GM12878 (cell line): ENCODE data around the gene ZNF792. TPM values are rescaled to one million over a fixed set of nuclear protein-coding genes. Genes with fewer than 3 reads are reported as not detected.

Experiments
- ASH2L ChIP-seq: fragments of 300-600, 200-600 bp; sonication (generic); IDR thresholded peaks from 2 replicates; pipeline ENCODE4 v1.6.1; 2017; ENCODE audit warnings: low read depth, mild to moderate bottlenecking, borderline replicate concordance
- CBX3 ChIP-seq: fragments of 200-600 bp; sonication (generic); IDR thresholded peaks from 2 replicates; pipeline ENCODE4 v1.6.1; 2016; ENCODE audit warnings: low read depth, borderline replicate concordance
- CHD1 ChIP-seq: IDR thresholded peaks from 2 replicates; pipeline ENCODE4 v1.6.1; 2012; ENCODE audit warnings: low read depth, low read length, improper control_type of control experiment
- EED ChIP-seq: sonication (generic); IDR thresholded peaks from 2 replicates; pipeline ENCODE4 v1.6.1; 2016; ENCODE audit warnings: antibody characterized with exemption, low read depth
- EZH2 ChIP-seq: IDR thresholded peaks from 2 replicates; pipeline ENCODE4 v1.6.1; 2012; ENCODE audit warnings: low read depth, mild to moderate bottlenecking, control low read depth, inconsistent platforms, low read length, borderline replicate concordance; ENCODE audit not compliant: control insufficient read depth
- GATAD2B ChIP-seq: fragments of 450-650 bp; conservative IDR thresholded peaks from 2 replicates; pipeline ENCODE4 v1.6.1; 2017; ENCODE audit warnings: low read depth, mild to moderate bottlenecking, moderate library complexity
- LARP7 ChIP-seq: fragments of 450-650 bp; IDR thresholded peaks from 2 replicates; pipeline ENCODE4 v1.6.1; 2017; ENCODE audit warnings: mild to moderate bottlenecking
- MYB ChIP-seq: fragments of 150-350 bp; IDR thresholded peaks from 2 replicates; pipeline ENCODE4 v1.6.1; 2014; ENCODE audit warnings: mild to moderate bottlenecking, low read depth, low read length, borderline replicate concordance
- PAX8 ChIP-seq: fragments of 450-650 bp; IDR thresholded peaks from 2 replicates; pipeline ENCODE4 v1.6.1; 2017; ENCODE audit warnings: mild to moderate bottlenecking, moderate library complexity
- RB1 ChIP-seq: fragments of 450-650 bp; formaldehyde crosslinking; IDR thresholded peaks from 2 replicates; pipeline ENCODE4 v1.6.1; 2017; ENCODE audit warnings: mild to moderate bottlenecking, borderline replicate concordance
- REST ChIP-seq: IDR thresholded peaks from 2 replicates; pipeline ENCODE4 v1.6.1; 2012; ENCODE audit warnings: mild to moderate bottlenecking, low read depth, low read length
- SMARCA5 ChIP-seq: fragments of 450-650 bp; IDR thresholded peaks from 2 replicates; pipeline ENCODE4 v1.6.1; 2017; ENCODE audit warnings: mild to moderate bottlenecking
- SPI1 ChIP-seq: IDR thresholded peaks from 2 replicates; pipeline ENCODE4 v1.6.1; 2011; ENCODE audit warnings: low read depth, mild to moderate bottlenecking, low read length, moderate library complexity, borderline replicate concordance; ENCODE audit not compliant: insufficient read depth
- STAT1 ChIP-seq: fragments of 450-650 bp; conservative IDR thresholded peaks from 2 replicates; pipeline ENCODE4 v1.6.1; 2014; ENCODE audit warnings: antibody characterized with exemption, mild to moderate bottlenecking
- USF1 ChIP-seq: IDR thresholded peaks from 2 replicates; pipeline ENCODE4 v1.6.1; 2011; ENCODE audit warnings: borderline replicate concordance, low read depth, mild to moderate bottlenecking, moderate library complexity, mixed read lengths, low read length; ENCODE audit not compliant: insufficient read depth; ENCODE audit errors: extremely low read length
- YBX1 ChIP-seq: fragments of 450-650 bp; IDR thresholded peaks from 2 replicates; pipeline ENCODE4 v1.6.1; 2016; ENCODE audit warnings: antibody characterized with exemption
- polyA plus RNA-seq, 11 experiments: library from polyadenylated mRNA; depleted of rRNA in 4 of 11; unstranded in 6 of 11; stranded (reverse) in 5 of 11; fragments of >200 nt; fragmentation: Nextera tagmentation in 4 of 11; fragmentation: Illumina TruSeq in 1 of 11; extraction: Ambion mirVana in 4 of 11; extraction: Trizol in 1 of 11; gene quantifications; 1 replicate in 1 of 11; 2 replicates in 10 of 11; pipeline versions ENCODE4 v1.2.1 to v1.2.3, GENCODE V29; 2011 to 2016; ENCODE audit warnings: inconsistent platforms in 2 of 11, missing spikeins in 2 of 11, low read depth in 1 of 11
- total RNA-seq, 4 experiments: library from RNA; depleted of rRNA in 3 of 4; stranded (reverse); fragments of >200 nt in 3 of 4; fragmentation: Illumina TruSeq in 1 of 4; extraction: Trizol in 1 of 4; gene quantifications; 2 replicates each; pipeline versions ENCODE4 v1.2.1 to v1.2.3, GENCODE V29; 2013 to 2021
- TF ChIP-seq, protein P1 (sequence below): fragments of 450-650 bp; IDR thresholded peaks from 2 replicates; pipeline ENCODE4 v1.6.1; 2016; ENCODE audit warnings: mild to moderate bottlenecking, moderate library complexity, borderline replicate concordance
- TF ChIP-seq, protein P2 (sequence below): fragments of 450-650 bp; IDR thresholded peaks from 2 replicates; pipeline ENCODE4 v1.6.1; 2017; ENCODE audit warnings: mild to moderate bottlenecking, low read depth, inconsistent platforms; ENCODE audit not compliant: poor library complexity, severe bottlenecking
- TF ChIP-seq, protein P3 (sequence below): IDR thresholded peaks from 2 replicates; pipeline ENCODE4 v1.6.1; 2012; ENCODE audit warnings: low read depth, low read length, improper control_type of control experiment

ZNF792 gene
- total and polyA plus RNA-seq, 10 of the 15 experiments (the other 5 are each of a cell fraction or from before 2014, with no cell fraction given) = 0.53 to 4.8 (median 1.3) TPM

DNA sequence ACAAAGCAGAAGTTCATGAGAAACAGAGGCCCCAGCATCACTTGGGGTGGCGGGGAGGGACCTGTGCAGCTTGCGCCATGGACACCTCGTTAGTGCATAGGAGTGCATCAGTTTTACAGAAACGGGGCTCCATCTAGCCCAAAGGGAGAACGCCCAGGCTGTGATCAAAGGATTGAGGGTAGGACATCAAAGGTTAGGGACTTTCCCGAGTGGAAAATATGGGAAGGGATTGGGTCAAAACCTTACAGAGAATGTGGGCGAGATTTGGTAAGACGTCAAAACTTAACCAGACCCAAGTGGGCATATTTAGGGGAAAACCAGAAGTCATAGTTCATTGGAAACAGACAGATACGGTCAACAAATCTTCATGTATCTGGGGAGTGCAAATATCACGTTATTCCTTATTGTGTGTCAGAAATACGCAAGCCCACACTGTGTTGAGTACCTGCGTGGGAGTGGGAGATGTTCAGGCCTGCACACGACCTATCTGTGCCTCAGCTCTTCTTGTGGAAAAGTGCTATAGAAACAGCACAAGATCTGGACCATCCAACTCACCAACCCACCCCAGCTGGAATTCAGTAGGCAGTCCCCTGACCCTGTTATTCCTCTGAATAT, 26.7 kb upstream of the ZNF792 start (continued):
- TF ChIP-seq REST (no peak), STAT1 (no peak), USF1 (no peak), SMARCA5 (no peak), RB1 (no peak), EZH2 (no peak), CBX3 (no peak), SPI1 (0 out of 2 replicates have a peak, but pooled peaks have one; percentile 6), LARP7 (no peak), CHD1 (no peak), PAX8 (no peak), MYB (no peak), GATAD2B (0 out of 2 replicates have a peak, but pooled peaks have one; percentile 79), YBX1 (no peak), EED (peak; percentile 91), ASH2L (no peak)
- TF ChIP-seq, protein P1, sequence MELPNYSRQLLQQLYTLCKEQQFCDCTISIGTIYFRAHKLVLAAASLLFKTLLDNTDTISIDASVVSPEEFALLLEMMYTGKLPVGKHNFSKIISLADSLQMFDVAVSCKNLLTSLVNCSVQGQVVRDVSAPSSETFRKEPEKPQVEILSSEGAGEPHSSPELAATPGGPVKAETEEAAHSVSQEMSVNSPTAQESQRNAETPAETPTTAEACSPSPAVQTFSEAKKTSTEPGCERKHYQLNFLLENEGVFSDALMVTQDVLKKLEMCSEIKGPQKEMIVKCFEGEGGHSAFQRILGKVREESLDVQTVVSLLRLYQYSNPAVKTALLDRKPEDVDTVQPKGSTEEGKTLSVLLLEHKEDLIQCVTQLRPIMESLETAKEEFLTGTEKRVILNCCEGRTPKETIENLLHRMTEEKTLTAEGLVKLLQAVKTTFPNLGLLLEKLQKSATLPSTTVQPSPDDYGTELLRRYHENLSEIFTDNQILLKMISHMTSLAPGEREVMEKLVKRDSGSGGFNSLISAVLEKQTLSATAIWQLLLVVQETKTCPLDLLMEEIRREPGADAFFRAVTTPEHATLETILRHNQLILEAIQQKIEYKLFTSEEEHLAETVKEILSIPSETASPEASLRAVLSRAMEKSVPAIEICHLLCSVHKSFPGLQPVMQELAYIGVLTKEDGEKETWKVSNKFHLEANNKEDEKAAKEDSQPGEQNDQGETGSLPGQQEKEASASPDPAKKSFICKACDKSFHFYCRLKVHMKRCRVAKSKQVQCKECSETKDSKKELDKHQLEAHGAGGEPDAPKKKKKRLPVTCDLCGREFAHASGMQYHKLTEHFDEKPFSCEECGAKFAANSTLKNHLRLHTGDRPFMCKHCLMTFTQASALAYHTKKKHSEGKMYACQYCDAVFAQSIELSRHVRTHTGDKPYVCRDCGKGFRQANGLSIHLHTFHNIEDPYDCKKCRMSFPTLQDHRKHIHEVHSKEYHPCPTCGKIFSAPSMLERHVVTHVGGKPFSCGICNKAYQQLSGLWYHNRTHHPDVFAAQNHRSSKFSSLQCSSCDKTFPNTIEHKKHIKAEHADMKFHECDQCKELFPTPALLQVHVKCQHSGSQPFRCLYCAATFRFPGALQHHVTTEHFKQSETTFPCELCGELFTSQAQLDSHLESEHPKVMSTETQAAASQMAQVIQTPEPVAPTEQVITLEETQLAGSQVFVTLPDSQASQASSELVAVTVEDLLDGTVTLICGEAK = no peak
- TF ChIP-seq, protein P2, sequence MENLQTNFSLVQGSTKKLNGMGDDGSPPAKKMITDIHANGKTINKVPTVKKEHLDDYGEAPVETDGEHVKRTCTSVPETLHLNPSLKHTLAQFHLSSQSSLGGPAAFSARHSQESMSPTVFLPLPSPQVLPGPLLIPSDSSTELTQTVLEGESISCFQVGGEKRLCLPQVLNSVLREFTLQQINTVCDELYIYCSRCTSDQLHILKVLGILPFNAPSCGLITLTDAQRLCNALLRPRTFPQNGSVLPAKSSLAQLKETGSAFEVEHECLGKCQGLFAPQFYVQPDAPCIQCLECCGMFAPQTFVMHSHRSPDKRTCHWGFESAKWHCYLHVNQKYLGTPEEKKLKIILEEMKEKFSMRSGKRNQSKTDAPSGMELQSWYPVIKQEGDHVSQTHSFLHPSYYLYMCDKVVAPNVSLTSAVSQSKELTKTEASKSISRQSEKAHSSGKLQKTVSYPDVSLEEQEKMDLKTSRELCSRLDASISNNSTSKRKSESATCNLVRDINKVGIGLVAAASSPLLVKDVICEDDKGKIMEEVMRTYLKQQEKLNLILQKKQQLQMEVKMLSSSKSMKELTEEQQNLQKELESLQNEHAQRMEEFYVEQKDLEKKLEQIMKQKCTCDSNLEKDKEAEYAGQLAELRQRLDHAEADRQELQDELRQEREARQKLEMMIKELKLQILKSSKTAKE = peak; percentile 41
- TF ChIP-seq, protein P3, sequence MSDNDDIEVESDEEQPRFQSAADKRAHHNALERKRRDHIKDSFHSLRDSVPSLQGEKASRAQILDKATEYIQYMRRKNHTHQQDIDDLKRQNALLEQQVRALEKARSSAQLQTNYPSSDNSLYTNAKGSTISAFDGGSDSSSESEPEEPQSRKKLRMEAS = no peak
